Measurements from ENCODE around the gene ZNF280C. TPM values are rescaled to one million over a fixed set of nuclear protein-coding genes. Genes with fewer than 3 reads are reported as not detected.

The ZNF280C gene, protein sequence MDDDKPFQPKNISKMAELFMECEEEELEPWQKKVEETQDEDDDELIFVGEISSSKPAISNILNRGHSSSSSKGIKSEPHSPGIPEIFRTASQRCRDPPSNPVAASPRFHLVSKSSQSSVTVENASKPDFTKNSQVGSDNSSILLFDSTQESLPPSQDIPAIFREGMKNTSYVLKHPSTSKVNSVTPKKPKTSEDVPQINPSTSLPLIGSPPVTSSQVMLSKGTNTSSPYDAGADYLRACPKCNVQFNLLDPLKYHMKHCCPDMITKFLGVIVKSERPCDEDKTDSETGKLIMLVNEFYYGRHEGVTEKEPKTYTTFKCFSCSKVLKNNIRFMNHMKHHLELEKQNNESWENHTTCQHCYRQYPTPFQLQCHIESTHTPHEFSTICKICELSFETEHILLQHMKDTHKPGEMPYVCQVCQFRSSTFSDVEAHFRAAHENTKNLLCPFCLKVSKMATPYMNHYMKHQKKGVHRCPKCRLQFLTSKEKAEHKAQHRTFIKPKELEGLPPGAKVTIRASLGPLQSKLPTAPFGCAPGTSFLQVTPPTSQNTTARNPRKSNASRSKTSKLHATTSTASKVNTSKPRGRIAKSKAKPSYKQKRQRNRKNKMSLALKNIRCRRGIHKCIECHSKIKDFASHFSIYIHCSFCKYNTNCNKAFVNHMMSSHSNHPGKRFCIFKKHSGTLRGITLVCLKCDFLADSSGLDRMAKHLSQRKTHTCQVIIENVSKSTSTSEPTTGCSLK
- total RNA-seq (2014; rRNA removed; shearing (Covaris generic)): 5.0 and 5.7 TPM in 2 replicates
- 10.8 and 12.5 TPM in 2 replicates for total RNA-seq (2022)
- percentile 83 among the genes with signal in this experiment for Bru-seq, nascent RNA
- percentile 69 among the genes with signal in this experiment for BruChase-seq, experiment 1, labeled RNA remaining after a 6-hour chase
- percentile 74 among the genes with signal in this experiment for BruChase-seq, experiment 2, labeled RNA remaining after a 2-hour chase
- long read RNA-seq, full-length matches to known transcripts: 5 of 11 reads
- long read RNA-seq, partial matches to known transcripts: 0 of 11 reads
- long read RNA-seq, other reads (novel, unspliced or antisense): 6 of 11 reads

DNA sequence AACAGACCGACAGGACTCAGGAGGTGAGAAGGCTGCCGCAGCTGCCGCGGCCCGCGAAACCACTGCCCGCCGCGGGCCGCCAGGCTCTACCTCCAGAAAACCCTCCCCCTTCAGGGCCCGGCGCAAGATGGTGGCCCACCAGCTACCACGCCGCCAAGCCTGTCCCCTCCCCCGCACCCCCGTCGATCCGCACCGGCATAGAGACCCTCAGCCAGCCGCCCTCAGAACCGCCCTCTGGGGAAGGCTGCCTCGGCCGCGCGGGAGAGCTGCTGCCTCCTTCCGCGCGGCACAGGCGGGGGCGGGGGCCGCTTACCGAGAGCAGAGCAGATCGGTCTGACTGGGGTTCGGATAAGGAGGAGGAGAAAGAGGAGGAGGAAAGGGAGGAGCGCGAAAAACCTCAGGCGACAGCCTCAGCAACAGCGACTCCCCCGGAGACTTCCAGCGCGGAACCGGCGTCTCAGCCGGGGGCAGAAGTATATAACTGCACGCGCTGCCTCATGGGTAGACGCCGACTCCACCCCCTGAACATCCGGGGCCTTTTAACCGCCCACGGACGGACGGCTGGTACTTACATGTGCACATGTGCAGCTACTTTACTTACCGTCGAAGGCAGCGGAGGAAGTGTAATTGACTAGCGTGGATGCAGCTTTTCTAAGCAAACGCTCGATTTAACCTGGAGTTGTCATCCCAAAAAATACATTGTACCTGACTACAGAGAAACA lies at the start of gene ZNF280C:
TSS of gene ZNF280C (minus strand) at position 451 of the 722 bp plus-strand sequence. CDS start 8,450 bp downstream, outside the sequence.
- peaks cover 9% of the 10 kb centered on the region; the same call in 1 of the 2 replicates for H3K9me3 ChIP-seq (ENCODE audit: low read length)
- ChIA-PET CTCF (ENCODE audit: unreplicated experiment) (no interaction called here), POLR2A (no interaction called here)
- no peaks in the 10 kb centered on the region for H3K9me2 ChIP-seq (ENCODE audit: insufficient read depth, low read length)
- no peaks in the 10 kb centered on the region; the same call in 1 of the 2 replicates for H4K20me1 ChIP-seq (ENCODE audit: insufficient read depth, low read length)
- H2AFZ ChIP-seq (ENCODE audit: low read length): peak within 1 kb of the TSS; percentile 69; the same call in 1 of the 2 replicates
- TF ChIP-seq EZH2phosphoT487 (IDR thresholded peaks at IDR 0.05; ENCODE audit: borderline replicate concordance, low read depth, low read length): no peak
- TF ChIP-seq CTCF (conservative IDR thresholded peaks at IDR 0.05; ENCODE audit: low read length): peak; percentile 43
- H3K79me2 ChIP-seq (ENCODE audit: insufficient read depth, low read depth, low read length): peaks cover 46% of the 10 kb centered on the region
- peak within 1 kb of the TSS; percentile 99 for H3K4me3 ChIP-seq (ENCODE audit: low read depth, low read length, poor library complexity, severe bottlenecking)
- intact Hi-C loops (cut with micrococcal nuclease; ENCODE audit: unreplicated experiment): loop anchor here (10.0 kb wide), 1 partner anchor 136 kb away; the partner anchor contains the start of gene RBMX2
- BruUV-seq (replicated peaks): no TSS peak
- H3K27ac ChIP-seq (ENCODE audit: low read depth, low read length, poor library complexity, severe bottlenecking): peak within 1 kb of the TSS; percentile 89
- H3K36me3 ChIP-seq (ENCODE audit: insufficient read depth, low read length): peaks cover 7% of the 10 kb centered on the region
- peak; percentile 94 for DNase-seq (ENCODE audit: low spot score)
- H3K4me1 ChIP-seq (ENCODE audit: insufficient read depth, low read length, poor library complexity, severe bottlenecking): peaks cover 26% of the 10 kb centered on the region
- H3K4me2 ChIP-seq (ENCODE audit: low read length): peak within 1 kb of the TSS; percentile 78

DNA sequence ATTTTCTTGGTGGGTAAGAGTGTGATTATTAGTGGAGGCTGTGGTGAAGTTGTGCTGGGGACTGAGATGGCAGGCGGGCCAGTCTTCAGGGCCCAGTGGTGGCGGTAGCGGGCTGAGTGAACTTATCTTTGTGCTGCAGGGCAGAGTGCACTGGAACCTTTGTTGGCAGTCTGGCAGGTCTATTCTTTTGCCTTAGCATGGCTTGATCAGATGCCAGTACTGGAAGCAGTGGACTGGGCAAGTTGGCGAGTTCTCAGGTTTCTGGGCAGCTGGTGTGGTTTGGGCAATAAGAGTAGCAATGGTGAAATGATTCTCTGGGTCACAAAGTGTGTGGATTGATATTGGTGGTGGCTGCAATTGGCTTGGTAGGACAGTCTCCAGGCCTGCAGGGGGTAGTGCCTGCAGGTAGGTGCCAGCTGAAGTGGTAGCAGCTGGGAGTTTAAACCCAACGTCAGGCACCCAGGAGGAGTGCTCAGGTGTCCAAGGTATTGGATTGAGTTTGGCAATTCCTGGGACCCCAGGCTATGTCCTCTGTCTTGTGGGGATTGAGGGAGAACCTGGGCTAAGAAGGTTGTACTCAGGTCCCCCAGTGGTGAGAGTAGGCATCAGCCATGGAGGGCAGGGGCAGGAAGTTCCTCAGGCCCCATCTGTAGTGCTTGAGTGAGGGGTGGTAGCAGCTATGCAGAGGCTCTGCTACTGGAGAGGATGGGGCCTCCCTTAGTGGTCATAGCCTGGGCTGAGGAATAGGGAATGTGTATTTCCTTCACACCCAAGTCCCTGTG lies 36.1 kb upstream of the ZNF280C start:
- Histone ChIP-seq H3K27ac (ENCODE audit: low read depth, low read length, poor library complexity, severe bottlenecking) (no peak overlapping the region), H3K36me3 (ENCODE audit: insufficient read depth, low read length) (no peaks in the 10 kb centered on the region), H3K79me2 (ENCODE audit: insufficient read depth, low read depth, low read length) (no peaks in the 10 kb centered on the region), H4K20me1 (ENCODE audit: insufficient read depth, low read length) (no peaks in the 10 kb centered on the region), H3K9me3 (ENCODE audit: low read length) (no peaks in the 10 kb centered on the region), H3K4me3 (ENCODE audit: low read depth, low read length, poor library complexity, severe bottlenecking) (no peak overlapping the region), H3K4me1 (ENCODE audit: insufficient read depth, low read length, poor library complexity, severe bottlenecking) (no peaks in the 10 kb centered on the region), H3K4me2 (ENCODE audit: low read length) (no peak overlapping the region), H2AFZ (ENCODE audit: low read length) (no peak overlapping the region), H3K9me2 (ENCODE audit: insufficient read depth, low read length) (no peaks in the 10 kb centered on the region)
- TF ChIP-seq EZH2phosphoT487 (IDR thresholded peaks at IDR 0.05; ENCODE audit: borderline replicate concordance, low read depth, low read length): no peak
- TF ChIP-seq CTCF (conservative IDR thresholded peaks at IDR 0.05; ENCODE audit: low read length): no peak
- ChIA-PET POLR2A (interaction anchor here (0.5 to 1.5 kb wide), 3 partner anchors 18 to 315 kb away, joined by 3 to 4 read pairs (median 4); no protein-coding TSS in a partner anchor), CTCF (ENCODE audit: unreplicated experiment) (no interaction called here)
- intact Hi-C loops (cut with micrococcal nuclease; ENCODE audit: unreplicated experiment): no loop called here
- BruUV-seq (replicated peaks): no TSS peak
- DNase-seq (ENCODE audit: low spot score): peak; percentile 0

Measured in OCI-LY7 (cell line).